ENCODE results near the gene C19orf47. TPM values are rescaled to one million over a fixed set of nuclear protein-coding genes. Genes with fewer than 3 reads are reported as not detected.

Gene C19orf47
- total RNA-seq, 4 donors from 2014 or later = 178 to 287 (median 219) TPM

DNA sequence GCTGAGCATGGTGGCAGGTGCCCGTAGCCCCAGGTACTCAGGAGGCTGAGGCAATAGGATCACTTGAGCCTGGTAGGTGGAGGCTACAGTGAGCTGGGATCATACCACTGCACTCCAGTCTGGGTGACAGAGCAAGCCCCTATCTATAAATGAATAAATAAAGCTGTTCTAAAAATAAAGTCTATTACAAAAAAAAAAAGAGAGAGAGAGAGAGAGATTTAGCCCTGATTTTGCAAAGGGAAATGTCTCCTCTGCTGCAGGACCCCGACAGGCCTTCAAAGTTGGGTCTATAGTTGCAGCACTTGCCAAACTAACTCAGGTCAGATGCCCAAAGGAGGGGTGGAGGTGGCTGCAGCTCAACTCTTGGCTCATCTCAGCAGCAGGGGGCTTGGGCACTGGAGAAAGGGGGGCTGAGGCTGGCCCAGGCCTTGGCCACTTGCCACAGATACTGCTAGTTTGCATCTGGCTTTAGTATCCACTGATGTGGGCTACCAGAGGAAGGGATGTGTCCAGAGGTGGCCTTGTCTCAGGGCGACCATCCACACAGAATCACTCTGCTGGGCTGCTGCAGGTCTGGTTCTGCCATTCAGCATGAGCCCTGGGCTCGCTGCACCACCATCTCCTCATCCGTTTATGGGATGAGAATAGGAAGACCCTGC lies 32.3 kb downstream of the C19orf47 start:
- no peak overlapping the region for H3K27ac ChIP-seq
- H3K4me3 ChIP-seq = no peak overlapping the region
- intact Hi-C loops (cut with DNase I; ENCODE audit: low total_unique reads) = no loop called here

DNA sequence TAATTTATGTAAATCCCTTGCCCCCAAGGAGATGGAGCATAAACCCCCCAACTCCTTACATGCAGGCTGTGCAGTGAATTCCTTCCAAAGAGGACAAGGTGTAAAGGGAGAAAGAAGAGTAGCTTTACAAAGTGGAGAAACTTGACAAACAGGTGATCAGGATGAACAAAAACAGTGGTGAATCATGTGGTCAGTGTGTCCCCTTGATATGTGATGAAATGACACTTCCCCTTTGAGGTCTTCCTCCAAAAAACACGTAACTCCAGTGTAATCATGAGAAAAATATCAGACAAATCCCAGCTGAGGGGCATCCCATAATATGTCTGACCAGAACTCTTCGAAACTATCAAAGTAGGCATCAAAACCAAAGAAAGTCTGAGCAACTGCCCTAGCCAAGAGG lies 33.5 kb downstream of the C19orf47 start:
- Histone ChIP-seq H3K9me3 (no peaks in the 10 kb centered on the region), H3K27me3 (no peaks in the 10 kb centered on the region), H3K27ac (no peak overlapping the region), H3K4me1 (no peaks in the 10 kb centered on the region), H3K36me3 (peaks cover 0 to under 1% of the 10 kb centered on the region in 2 donors), H3K4me3 (no peak overlapping the region)
- no peak for ATAC-seq
- DNase-seq = no peak
- in situ Hi-C loops (cut with MboI; ENCODE audit: low sequenced_read_pairs in 4 of 4) (no loop called here), intact Hi-C loops (cut with DNase I; ENCODE audit: low total_unique reads) (no loop called here)
- TF ChIP-seq POLR2A (IDR thresholded peaks at IDR 0.05) = no peak
- TF ChIP-seq, protein P1, sequence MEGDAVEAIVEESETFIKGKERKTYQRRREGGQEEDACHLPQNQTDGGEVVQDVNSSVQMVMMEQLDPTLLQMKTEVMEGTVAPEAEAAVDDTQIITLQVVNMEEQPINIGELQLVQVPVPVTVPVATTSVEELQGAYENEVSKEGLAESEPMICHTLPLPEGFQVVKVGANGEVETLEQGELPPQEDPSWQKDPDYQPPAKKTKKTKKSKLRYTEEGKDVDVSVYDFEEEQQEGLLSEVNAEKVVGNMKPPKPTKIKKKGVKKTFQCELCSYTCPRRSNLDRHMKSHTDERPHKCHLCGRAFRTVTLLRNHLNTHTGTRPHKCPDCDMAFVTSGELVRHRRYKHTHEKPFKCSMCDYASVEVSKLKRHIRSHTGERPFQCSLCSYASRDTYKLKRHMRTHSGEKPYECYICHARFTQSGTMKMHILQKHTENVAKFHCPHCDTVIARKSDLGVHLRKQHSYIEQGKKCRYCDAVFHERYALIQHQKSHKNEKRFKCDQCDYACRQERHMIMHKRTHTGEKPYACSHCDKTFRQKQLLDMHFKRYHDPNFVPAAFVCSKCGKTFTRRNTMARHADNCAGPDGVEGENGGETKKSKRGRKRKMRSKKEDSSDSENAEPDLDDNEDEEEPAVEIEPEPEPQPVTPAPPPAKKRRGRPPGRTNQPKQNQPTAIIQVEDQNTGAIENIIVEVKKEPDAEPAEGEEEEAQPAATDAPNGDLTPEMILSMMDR (IDR thresholded peaks at IDR 0.05 in 4 of 5, conservative IDR thresholded peaks at IDR 0.05 in 1 of 5) = no peak

More for the DNA sequence above, 32.3 kb downstream of the C19orf47 start:
- no peak for DNase-seq
- ATAC-seq = no peak
- Histone ChIP-seq H3K4me1 (no peaks in the 10 kb centered on the region), H3K9me3 (no peaks in the 10 kb centered on the region), H3K27me3 (no peaks in the 10 kb centered on the region), H3K36me3 (peaks cover 0 to 13% of the 10 kb centered on the region in 2 donors)
- in situ Hi-C loops (cut with MboI; ENCODE audit: low sequenced_read_pairs in 4 of 4) = no loop called here
- TF ChIP-seq POLR2A (IDR thresholded peaks at IDR 0.05) = no peak
- TF ChIP-seq, protein P1 (IDR thresholded peaks at IDR 0.05 in 4 of 5, conservative IDR thresholded peaks at IDR 0.05 in 1 of 5) = no peak

GRCh38 chr19:40313229-40313983 lies 34.8 kb downstream of the C19orf47 start:
- Histone ChIP-seq H3K27ac (no peak overlapping the region), H3K4me1 (no peaks in the 10 kb centered on the region), H3K4me3 (no peak overlapping the region), H3K36me3 (no peaks in the 10 kb centered on the region), H3K9me3 (no peaks in the 10 kb centered on the region), H3K27me3 (no peaks in the 10 kb centered on the region)
- intact Hi-C loops (cut with DNase I; ENCODE audit: low total_unique reads) = no loop called here
- in situ Hi-C loops (cut with MboI; ENCODE audit: low sequenced_read_pairs in 4 of 4) = no loop called here
- no peak for TF ChIP-seq POLR2A (IDR thresholded peaks at IDR 0.05)
- TF ChIP-seq, protein P1 (IDR thresholded peaks at IDR 0.05 in 4 of 5, conservative IDR thresholded peaks at IDR 0.05 in 1 of 5) = no peak
- DNase-seq (no peak), ATAC-seq (no peak)

DNA sequence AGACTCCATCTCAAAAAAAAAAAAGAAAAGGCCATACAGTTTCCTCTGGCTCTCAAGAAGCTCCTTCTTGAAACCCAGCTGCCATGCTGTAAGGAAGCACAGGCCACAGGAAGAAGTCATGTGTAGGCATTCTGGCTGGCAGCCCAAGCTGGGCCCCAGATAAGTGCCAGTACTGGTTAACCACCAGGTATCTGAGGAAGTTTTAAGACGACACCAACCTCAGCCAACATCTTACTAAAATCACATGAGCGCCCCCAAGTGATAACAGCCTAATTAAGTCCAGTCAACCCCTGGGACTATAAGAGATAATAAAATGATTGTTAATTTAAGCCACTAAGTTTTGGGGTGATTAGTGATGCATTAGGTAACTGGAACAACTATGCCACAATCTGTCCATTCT lies 35.7 kb downstream of the C19orf47 start:
- ATAC-seq = no peak
- H3K4me3 ChIP-seq = no peak overlapping the region
- no peaks in the 10 kb centered on the region for H3K9me3 ChIP-seq
- in situ Hi-C loops (cut with MboI; ENCODE audit: low sequenced_read_pairs in 4 of 4) (no loop called here), intact Hi-C loops (cut with DNase I; ENCODE audit: low total_unique reads) (no loop called here)
- no peaks in the 10 kb centered on the region for H3K36me3 ChIP-seq
- no peak for DNase-seq
- H3K27ac ChIP-seq = no peak overlapping the region
- TF ChIP-seq POLR2A (IDR thresholded peaks at IDR 0.05) = no peak
- TF ChIP-seq, protein P1 (IDR thresholded peaks at IDR 0.05 in 4 of 5, conservative IDR thresholded peaks at IDR 0.05 in 1 of 5) = no peak
- H3K27me3 ChIP-seq = no peaks in the 10 kb centered on the region
- H3K4me1 ChIP-seq = no peaks in the 10 kb centered on the region
